Tibial nerve (tissue), 4 donors: Measurements from ENCODE around the gene SYCE3. TPM values are rescaled to one million over a fixed set of nuclear protein-coding genes. Genes with fewer than 3 reads are reported as not detected.

Experiments
- DNase-seq, 2 donors: peaks; one replicate each; pipeline ENCODE4 v3.0.0-alpha.2; 2019; ENCODE audit warnings: low spot score in 2 of 2
- H3K27ac ChIP-seq, 4 donors: fragments of 200-600 bp; sonication (generic) in 3 of 4; one replicate each; pipeline ENCODE4 v1.5.1; 2017 to 2019; ENCODE audit warnings: mild to moderate bottlenecking in 1 of 4
- H3K27me3 ChIP-seq, 2 donors: fragments of 200-600 bp; sonication (generic) in 1 of 2; one replicate each; pipeline versions ENCODE4 v1.5.1 to v1.6.0; 2017 to 2019
- H3K36me3 ChIP-seq, 3 donors: fragments of 200-600 bp; sonication (generic); one replicate each; pipeline ENCODE4 v1.5.1; 2018 to 2019
- H3K4me1 ChIP-seq, 4 donors: fragments of 200-600 bp; sonication (generic) in 3 of 4; one replicate each; pipeline ENCODE4 v1.5.1; 2017 to 2019
- H3K4me3 ChIP-seq, 4 donors: fragments of 200-600 bp; sonication (generic) in 3 of 4; one replicate each; pipeline ENCODE4 v1.5.1; 2017 to 2019; ENCODE audit warnings: mild to moderate bottlenecking in 1 of 4, moderate library complexity in 1 of 4
- H3K9me3 ChIP-seq, 4 donors: fragments of 200-600 bp; sonication (generic) in 3 of 4; one replicate each; pipeline ENCODE4 v1.5.1; 2017 to 2019
- EP300 ChIP-seq, 2 donors: sonication (generic); formaldehyde crosslinking; IDR thresholded peaks; one replicate each; pipeline ENCODE4 v1.6.1; 2017; ENCODE audit warnings: antibody characterized with exemption in 2 of 2, mild to moderate bottlenecking in 1 of 2
- POLR2A ChIP-seq, 2 donors: fragments of 450-650 bp; IDR thresholded peaks; one replicate each; pipeline ENCODE4 v1.6.1; 2017; ENCODE audit warnings: antibody characterized with exemption in 2 of 2, mild to moderate bottlenecking in 2 of 2, moderate library complexity in 2 of 2
- WGBS, 2 donors: methylation state at CpG; one replicate each; pipeline ENCODE4 v1.1.5; 2018; 5-methylcytosine and 5-hydroxymethylcytosine counted together
- total RNA-seq, 4 donors: library from RNA; depleted of rRNA; stranded (reverse); fragments of >200 nt; gene quantifications; one replicate each; pipeline ENCODE4 v1.1.0, GENCODE V29; 2016
- TF ChIP-seq, protein P1 (sequence below), 5 experiments: fragments of 200-600 bp in 3 of 5; fragments of 450-650 bp in 2 of 5; sonication (generic) in 3 of 5; IDR thresholded peaks; one replicate each; pipeline ENCODE4 v1.5.1; 2016 to 2019; ENCODE audit warnings: antibody characterized with exemption in 5 of 5, mild to moderate bottlenecking in 3 of 5, moderate library complexity in 2 of 5

Gene SYCE3
- total RNA-seq, 4 donors from 2014 or later = not detected

DNA sequence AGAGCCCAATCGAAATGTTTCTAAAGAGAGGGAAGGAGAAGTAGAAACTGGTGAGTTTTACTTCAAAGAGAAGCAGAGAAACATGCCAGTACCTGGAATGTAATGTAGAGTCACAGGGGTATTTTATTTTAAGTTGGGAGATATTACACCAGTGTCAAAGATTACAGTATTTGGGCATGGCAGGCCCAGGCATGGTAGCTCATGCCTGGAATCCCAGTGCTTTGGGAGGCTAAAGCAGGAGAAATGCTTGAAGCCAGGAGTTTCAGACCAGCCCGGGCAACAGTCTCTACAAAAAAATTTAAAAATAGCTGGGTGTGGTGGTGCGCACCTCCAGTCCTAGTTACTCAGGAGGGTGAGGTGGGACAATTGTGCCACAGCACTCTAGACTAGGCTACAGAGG is 2.7 kb downstream of the SYCE3 start:
- no peak for DNase-seq
- H3K27ac ChIP-seq = no peak overlapping the region
- WGBS, 2 donors = 82 to 88% methylated on average over 3 of the region's 3 CpGs

GRCh38 chr22:50556703-50557102 is 6.0 kb downstream of the SYCE3 start:
- Histone ChIP-seq H3K4me1 (no peaks in the 10 kb centered on the region), H3K9me3 (no peaks in the 10 kb centered on the region), H3K36me3 (no peaks in the 10 kb centered on the region), H3K4me3 (no peak overlapping the region), H3K27me3 (no peaks in the 10 kb centered on the region), H3K27ac (no peak overlapping the region)
- DNase-seq = no peak
- 84 to 86% methylated on average over 5 of the region's 5 CpGs for WGBS, 2 donors
- TF ChIP-seq, protein P1, sequence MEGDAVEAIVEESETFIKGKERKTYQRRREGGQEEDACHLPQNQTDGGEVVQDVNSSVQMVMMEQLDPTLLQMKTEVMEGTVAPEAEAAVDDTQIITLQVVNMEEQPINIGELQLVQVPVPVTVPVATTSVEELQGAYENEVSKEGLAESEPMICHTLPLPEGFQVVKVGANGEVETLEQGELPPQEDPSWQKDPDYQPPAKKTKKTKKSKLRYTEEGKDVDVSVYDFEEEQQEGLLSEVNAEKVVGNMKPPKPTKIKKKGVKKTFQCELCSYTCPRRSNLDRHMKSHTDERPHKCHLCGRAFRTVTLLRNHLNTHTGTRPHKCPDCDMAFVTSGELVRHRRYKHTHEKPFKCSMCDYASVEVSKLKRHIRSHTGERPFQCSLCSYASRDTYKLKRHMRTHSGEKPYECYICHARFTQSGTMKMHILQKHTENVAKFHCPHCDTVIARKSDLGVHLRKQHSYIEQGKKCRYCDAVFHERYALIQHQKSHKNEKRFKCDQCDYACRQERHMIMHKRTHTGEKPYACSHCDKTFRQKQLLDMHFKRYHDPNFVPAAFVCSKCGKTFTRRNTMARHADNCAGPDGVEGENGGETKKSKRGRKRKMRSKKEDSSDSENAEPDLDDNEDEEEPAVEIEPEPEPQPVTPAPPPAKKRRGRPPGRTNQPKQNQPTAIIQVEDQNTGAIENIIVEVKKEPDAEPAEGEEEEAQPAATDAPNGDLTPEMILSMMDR (IDR thresholded peaks at IDR 0.05) = no peak

More for the DNA sequence above, 2.7 kb downstream of the SYCE3 start:
- Histone ChIP-seq H3K4me1 (peaks cover 0 to 16% (median 6%) of the 10 kb centered on the region in 4 donors), H3K27me3 (no peaks in the 10 kb centered on the region), H3K9me3 (no peaks in the 10 kb centered on the region), H3K36me3 (no peaks in the 10 kb centered on the region), H3K4me3 (no peak overlapping the region)
- TF ChIP-seq EP300 (IDR thresholded peaks at IDR 0.05) = no peak
- no peak for TF ChIP-seq POLR2A (IDR thresholded peaks at IDR 0.05)
- TF ChIP-seq, protein P1 (IDR thresholded peaks at IDR 0.05) = no peak

GRCh38 chr22:50553310-50553709 is 9.4 kb downstream of the SYCE3 start:
- no peaks in the 10 kb centered on the region for H3K36me3 ChIP-seq
- no peak for DNase-seq
- no peak overlapping the region for H3K4me3 ChIP-seq
- H3K27me3 ChIP-seq = peaks cover 0 to 18% of the 10 kb centered on the region in 2 donors
- H3K4me1 ChIP-seq = peaks cover 0 to 9% (median 7%) of the 10 kb centered on the region in 4 donors
- no peaks in the 10 kb centered on the region for H3K9me3 ChIP-seq
- WGBS, 2 donors = 78 to 86% methylated on average over 8 of the region's 8 CpGs
- TF ChIP-seq POLR2A (IDR thresholded peaks at IDR 0.05) = no peak
- TF ChIP-seq EP300 (IDR thresholded peaks at IDR 0.05) = no peak
- TF ChIP-seq, protein P1 (IDR thresholded peaks at IDR 0.05) = no peak
- H3K27ac ChIP-seq = no peak overlapping the region

GRCh38 chr22:50551160-50551752 is 11.5 kb downstream of the SYCE3 start:
- H3K27me3 ChIP-seq = peaks cover 0 to 37% of the 10 kb centered on the region in 2 donors
- no peak overlapping the region for H3K27ac ChIP-seq
- H3K9me3 ChIP-seq = no peaks in the 10 kb centered on the region
- WGBS, 2 donors = 93% methylated on average over 11 of the region's 11 CpGs
- H3K4me1 ChIP-seq = peaks cover 0 to 25% (median 9%) of the 10 kb centered on the region in 4 donors
- no peak for TF ChIP-seq POLR2A (IDR thresholded peaks at IDR 0.05)
- no peak for TF ChIP-seq EP300 (IDR thresholded peaks at IDR 0.05)
- TF ChIP-seq, protein P1 (IDR thresholded peaks at IDR 0.05) = no peak
- no peak for DNase-seq
- H3K36me3 ChIP-seq = no peaks in the 10 kb centered on the region
- no peak overlapping the region for H3K4me3 ChIP-seq

GRCh38 chr22:50550395-50550794 is 12.3 kb downstream of the SYCE3 start:
- Histone ChIP-seq H3K4me1 (peaks cover 0 to 25% (median 9%) of the 10 kb centered on the region in 4 donors), H3K27ac (no peak overlapping the region), H3K36me3 (no peaks in the 10 kb centered on the region), H3K4me3 (no peak overlapping the region), H3K27me3 (peaks cover 0 to 45% of the 10 kb centered on the region in 2 donors), H3K9me3 (no peaks in the 10 kb centered on the region)
- TF ChIP-seq, protein P1 (IDR thresholded peaks at IDR 0.05) = no peak
- no peak for TF ChIP-seq POLR2A (IDR thresholded peaks at IDR 0.05)
- no peak for TF ChIP-seq EP300 (IDR thresholded peaks at IDR 0.05)
- no peak for DNase-seq
- 83 to 86% methylated on average over 8 of the region's 8 CpGs for WGBS, 2 donors
